Prostate gland (tissue), 2 donors: ENCODE results near the gene C1orf50.

Experiments used
- CTCF ChIP-seq, 4 experiments: fragments of 200-600 bp in 2 of 4; fragments of 450-650 bp in 2 of 4; sonication (generic) in 2 of 4; IDR thresholded peaks; 1 replicate in 3 of 4; 2 replicates in 1 of 4; pipeline ENCODE4 v1.5.1; 2016 to 2019; ENCODE audit warnings: antibody characterized with exemption in 4 of 4, mild to moderate bottlenecking in 2 of 4, moderate library complexity in 2 of 4
- POLR2A ChIP-seq: fragments of 450-650 bp; IDR thresholded peaks from one replicate; pipeline ENCODE4 v1.6.1; 2016; ENCODE audit warnings: antibody characterized with exemption, mild to moderate bottlenecking
- POLR2AphosphoS5 ChIP-seq: sonication (generic); formaldehyde crosslinking; IDR thresholded peaks from one replicate; pipeline ENCODE4 v1.6.1; 2017; ENCODE audit warnings: antibody characterized with exemption

- TF ChIP-seq POLR2A = no peak
- TF ChIP-seq CTCF (IDR thresholded peaks at IDR 0.05) = no peak
- TF ChIP-seq POLR2AphosphoS5 = no peak
These were observed 43.5 kb upstream of the C1orf50 start for GRCh38 chr1:42723511-42723910.
